Measurements from ENCODE around the gene FGF6. TPM values are rescaled to one million over a fixed set of nuclear protein-coding genes. Genes with fewer than 3 reads are reported as not detected.

FGF6 gene
- total RNA-seq, 1 donor from 2014 or later = not detected

DNA sequence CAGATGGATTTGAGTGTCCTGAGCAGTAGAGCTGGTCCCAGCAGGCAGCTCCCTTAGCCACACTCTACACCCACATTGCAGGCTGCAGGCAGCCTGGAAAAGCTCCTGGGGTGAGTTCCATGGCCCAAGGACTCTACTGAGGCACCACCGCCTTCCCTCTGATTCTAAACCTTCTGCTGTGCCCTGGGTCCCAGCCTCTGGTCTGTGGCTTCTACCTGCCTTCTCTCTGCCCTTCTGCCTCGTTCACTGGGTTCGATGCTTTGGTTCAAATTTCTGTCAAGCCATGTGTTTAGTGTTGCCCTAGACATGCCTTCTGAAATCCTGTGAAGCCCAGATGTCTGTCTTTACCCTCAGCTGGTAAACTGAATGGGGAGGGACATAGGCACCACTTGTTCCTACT is 1.5 kb upstream of the FGF6 start:
- no peak for DNase-seq (ENCODE audit: low read depth)

DNA sequence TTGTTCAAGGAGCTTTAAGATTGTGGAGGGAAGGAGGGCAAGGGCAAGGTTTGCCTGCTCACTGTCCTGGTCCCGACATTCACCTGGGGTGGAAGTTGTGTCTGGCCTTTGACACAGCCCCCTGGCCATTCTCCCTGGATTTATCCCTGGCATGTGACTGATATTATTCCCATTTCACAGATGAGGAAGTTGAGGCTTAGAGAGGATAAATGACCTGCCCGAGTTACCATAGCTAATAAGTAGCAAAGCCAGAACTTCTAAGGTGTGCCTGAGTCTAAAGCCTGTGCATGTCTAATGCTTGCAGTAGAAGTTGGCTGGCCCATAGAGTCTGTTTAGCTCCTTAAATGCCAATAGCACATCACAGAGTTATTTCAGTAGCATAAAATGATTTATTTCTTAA is 720 bp upstream of the FGF6 start:
- DNase-seq (ENCODE audit: low read depth) = no peak

DNA sequence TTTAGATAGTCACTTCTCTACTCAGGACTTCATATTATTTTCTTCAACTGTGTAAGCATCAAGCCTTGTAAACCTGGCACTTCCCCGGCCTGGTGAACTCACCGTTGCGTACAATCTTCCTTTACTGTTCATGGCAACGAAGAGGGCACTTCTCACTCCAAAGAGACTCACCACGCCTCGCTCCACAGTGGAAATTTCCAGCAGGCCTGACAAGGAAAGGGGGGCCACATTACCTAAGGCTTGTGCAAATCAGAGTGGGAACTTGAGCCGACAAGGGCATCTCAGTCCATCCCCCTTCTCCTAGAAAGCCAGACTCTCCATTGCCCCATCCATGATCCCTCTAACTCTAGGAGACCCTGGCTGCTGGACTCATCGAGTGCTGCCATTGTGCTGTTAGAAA is 1.6 kb downstream of the FGF6 start:
- no peak for DNase-seq (ENCODE audit: low read depth)

DNA sequence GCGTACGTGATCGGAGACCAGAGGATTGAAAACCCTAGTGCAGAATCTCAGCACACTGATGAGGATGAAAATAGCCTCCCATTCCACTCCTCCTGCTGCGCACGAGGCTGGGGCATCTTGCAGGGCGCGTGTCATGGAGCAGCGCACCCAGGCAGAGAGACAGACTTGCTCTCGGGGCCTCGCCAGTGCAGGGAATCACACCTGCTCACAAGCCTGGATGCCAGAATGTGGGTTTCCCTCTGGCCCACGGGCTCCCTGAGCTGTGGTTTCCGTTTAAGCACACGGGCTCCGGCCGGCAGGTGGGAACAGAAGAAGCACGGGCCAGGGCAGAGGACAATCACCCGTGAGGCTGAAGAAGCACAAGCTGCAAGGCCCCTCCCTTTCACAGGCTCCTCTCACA is 2.0 kb downstream of the FGF6 start:
- no peak for DNase-seq (ENCODE audit: low read depth)

DNA sequence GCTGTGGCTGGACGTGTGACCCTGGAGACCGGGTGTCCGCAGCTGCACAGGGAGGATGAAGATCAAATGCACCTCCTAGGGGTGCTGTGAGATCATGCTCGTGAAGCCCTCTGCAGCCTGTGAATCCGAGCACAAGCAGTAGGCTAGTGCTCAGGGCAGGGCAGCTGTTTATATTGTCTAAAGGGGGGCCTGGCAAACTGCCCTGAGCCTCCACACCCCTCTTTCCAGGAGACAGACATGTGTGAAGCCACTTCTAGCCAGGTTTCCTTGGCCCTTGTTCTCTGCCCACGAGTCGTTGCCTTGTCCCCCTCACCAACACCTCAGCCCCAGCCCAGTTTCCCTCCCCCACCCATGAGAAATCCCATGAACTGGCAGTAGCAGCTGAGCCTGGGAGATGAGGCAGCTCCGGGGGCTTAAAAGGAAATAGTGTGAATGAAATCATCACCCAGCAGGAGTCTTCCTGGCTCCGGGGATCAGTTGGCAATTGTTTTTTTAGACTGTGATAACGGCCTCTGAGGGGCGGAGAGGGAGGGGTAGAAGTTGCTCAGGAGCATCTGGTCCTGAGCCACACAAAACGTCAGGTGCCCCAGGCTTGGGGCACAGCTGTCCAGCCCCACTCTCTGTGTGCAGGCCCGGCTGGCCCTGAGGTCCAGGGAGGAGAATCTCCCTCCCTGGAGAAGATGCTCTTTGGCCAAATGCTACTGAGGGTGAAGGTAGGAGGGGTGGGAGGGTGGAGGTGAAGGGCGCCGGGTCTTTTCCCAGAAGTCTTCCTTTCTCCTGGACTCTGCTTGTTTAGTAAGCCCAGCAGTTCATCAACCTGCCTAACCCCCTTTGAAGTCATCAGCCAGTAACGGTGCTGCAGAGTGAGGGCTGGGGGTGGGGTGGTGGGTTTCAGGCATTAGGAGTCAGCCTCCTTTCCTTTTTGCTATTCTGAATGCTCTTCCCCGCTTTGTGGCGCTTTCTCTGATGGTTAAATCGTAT is 4.0 kb downstream of the FGF6 start:
- DNase-seq (ENCODE audit: low read depth) = no peak

DNA sequence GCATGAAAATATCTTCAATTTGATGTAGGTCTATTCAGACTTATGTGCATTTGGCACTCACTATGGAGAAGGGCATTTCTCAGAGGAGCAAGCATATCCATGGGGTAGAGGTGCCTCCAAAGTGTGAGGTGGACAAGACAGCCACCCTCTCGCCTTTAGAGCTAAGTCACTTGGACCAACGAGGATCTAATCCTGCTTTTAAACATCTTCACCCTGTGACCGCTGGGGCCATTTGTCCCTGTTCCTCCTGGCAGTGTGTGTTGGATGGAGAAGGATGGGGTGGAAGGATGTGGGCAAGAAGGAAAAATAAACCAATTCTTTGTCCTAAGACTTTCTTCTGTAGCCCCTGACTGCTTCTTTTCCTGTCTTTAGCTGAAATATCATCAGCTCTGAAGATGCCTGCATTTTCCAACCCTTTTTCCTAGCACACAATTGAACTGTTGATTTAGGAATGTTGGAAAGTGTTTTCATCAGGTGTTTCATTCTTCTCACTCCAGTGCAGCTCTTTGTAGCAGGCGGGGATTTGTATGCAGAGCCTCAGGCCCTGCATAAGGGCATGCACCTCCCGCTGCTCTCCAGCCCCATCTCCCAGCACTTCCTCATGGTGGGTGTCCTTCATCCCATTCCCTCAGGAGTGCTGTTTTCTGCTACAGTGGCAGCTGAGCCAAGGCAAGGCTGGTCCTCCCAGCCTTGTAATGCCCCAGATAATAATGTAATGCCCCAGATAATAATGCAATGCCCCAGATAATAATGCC is 5.3 kb downstream of the FGF6 start:
- DNase-seq (ENCODE audit: low read depth) = no peak

DNA sequence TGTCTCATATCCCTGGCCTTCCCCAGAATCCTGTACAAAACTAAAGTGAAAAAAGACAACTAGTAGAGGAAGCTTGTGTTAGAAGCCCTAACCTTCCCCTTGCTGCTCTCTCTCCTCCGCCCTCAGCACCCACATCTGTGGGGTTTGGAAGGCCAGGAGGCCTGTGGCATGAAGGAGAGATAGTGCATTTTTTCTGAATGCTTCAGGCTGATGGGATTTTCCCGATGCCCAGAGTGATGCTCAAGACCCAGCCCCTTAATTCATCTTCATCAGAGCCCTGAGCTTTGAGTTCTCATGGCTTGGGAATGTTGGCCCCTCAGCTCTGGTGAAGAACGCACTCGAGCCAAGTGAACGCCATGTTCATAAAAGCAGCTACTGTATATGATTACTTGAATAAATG is 5.9 kb downstream of the FGF6 start:
- DNase-seq (ENCODE audit: low read depth) = no peak

DNA sequence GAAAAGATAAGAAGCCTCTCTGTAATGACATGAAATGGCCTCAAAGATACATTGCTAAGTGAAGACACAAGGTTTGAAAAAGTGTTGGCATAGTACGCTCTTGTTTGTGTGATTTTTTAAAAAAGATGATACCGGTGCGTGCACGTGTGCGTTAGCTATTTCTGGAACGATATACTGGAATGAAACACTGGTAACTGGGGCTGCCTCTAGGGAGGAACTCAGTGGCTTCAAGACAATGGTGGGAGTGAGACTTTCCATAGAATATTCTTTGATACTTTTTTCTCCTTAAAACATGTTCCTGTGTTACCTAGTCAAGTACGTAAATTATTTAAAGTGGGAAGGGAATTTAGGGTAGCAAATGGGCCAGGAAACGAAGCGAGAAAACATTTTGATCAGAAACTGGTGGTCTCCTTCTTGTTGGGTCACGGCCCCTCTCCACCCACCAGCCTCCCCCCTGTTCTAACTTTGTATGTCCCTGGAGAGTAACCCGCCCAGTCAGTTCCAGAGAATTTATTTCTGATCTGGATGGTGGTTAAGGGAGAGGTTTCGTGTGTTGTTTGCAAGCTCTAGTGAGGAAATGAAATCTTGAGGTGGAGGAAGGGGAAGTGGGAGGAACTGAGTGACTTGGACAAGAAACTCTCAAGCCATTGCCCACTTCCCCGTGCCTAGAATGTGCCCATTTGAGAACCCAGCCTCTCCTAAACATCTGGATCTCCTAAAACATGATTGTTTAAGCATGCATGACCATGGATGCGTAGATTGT is 6.6 kb downstream of the FGF6 start:
- no peak for DNase-seq (ENCODE audit: low read depth)

DNA sequence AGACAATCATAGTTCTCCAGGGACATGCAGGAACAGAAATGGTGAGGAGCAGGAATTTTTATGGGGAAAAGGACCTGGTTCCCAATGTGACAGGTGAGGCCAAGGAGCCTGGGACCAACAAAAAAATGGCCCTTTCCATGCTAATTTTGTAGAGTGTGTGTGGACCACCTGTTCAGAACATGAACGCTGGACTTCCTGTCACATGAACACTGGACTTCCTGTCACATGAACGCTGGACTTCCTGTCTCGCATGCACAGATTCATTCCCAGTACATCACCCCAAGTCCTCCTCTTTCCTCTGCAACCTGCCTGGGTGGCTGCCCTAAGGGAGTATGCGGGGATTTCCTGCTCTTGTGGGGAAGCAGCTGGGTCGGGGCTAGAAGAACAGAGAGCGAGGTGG is 10.1 kb downstream of the FGF6 start:
- no peak for DNase-seq (ENCODE audit: low read depth)

DNA sequence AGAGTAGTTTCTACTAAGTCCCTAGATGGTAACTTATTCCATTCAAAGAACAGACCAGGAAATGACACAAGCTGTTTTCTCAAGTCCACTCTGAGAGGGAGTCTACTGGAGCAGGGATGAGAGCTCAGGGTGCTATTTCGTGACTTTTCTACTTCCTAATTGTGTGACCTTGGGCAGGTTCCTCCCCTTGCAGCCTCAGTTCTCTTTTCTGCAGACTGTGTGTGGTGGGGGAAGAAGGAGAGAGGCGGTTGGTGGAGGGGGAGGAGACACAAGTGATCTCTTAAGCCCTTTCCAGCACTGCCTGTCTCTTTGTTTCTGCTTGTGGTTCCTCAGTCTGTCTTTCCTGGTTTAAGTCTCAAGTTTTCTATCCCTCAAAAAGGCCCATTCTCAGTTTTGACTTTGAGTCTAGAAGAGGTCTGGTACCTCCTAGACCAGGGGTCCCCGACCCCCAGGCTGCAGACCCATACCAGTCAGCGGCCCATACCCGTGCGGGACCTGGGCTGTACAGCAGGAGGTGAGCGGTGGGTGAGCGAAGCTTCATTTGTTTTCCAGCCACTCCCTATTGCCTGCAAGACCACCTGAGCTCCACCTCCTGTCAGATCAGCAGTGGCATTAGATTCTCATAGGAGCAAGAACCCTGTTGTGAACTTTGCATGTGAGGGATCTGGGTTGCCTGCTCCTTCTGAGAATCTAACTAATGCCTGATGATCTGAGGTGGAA is 10.7 kb downstream of the FGF6 start:
- no peak for DNase-seq (ENCODE audit: low read depth)

DNA sequence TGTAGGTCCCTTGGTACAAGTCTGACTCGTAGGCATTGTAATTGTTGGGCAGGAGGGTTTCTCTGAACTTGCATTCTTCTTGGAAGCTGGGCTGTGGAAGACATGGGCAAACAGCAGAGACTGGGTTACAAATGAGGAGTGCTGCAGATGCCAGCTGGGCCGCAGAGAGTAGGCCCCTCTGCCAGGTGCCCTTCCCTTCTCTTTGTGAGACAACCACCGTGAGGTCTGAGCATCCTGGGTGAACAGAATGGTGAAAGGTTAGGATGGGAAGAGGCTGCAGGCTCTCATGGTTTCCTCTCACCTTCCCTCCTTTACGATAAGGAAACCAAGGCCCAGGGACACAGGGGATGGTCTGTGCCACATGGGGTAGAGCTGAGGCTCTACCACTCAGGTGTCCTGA is 11.3 kb downstream of the FGF6 start:
- DNase-seq (ENCODE audit: low read depth) = no peak

DNA sequence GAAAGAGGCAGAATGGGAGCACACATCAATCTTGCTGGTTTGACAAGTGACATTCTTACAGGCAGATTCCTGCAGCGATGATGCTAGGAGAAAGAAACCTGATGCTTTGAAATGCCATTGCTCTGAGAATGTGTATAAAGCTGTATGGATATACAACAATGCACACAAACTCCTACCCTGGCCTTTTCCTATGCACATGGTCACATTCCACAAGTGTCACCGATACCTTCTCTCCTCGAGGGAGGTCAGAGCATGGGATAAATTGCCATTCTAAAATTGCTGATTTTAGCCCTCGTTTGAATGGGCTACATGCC is 11.9 kb downstream of the FGF6 start:
- DNase-seq (ENCODE audit: low read depth) = no peak

DNA sequence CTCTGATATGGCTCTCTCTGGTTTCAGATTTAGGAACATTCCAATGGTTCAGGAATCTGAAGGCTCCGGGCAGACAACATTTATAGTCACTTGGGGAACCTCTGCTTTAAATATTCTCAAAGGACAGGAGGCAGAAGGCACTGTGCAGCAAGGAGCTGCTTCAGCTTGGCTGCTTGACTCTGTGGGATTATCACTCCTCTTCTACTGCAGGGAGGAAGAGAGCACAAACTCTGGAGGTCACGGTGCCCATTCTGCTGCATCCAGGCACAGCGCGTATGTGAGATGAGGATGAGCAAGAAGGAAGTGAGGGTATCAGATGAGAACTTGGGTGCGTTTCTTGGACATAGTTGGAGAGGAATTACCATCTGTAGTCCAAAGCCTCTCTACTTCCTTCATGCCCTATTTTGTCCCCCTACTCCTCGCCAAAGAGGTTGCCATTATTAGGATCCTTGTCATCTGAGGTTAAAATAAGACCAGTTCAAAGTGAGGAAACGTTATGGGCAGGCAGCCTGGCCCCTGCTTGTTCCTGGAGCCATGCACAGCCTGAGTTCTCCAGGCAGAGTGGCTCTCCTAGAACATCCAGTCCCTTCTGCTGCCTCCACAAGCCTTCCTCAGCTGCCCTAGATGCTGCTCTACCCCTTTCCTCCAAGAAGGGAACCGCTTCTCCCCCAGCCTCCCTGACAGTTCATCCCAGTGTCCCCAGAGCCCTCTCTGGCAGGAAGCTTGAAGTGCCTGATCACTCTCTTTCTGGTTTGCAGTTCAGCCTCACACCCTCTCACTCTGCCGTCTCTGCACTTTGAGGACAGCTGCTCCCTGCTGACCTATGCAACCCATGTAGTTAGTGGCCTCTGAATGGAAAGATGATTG is 12.5 kb downstream of the FGF6 start:
- no peak for DNase-seq (ENCODE audit: low read depth)

DNA sequence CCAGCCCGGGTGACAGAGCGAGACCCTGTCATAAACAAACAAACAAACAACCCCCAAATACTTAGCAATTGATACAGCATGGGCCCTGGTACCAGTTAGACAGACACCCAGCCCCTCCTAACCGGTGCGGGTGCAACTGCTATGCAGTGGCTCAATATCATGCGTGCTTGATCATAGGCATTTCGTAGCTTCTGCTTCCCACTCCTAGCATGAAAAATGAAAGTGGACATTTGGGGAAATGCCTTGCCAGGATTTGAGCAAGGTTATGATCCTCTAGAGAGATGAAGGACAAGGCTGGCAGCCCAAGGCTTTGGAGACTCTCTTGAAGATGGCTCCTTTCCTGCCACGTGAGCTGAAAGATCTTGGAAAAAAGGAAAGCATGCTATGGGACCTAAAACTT is 13.7 kb downstream of the FGF6 start:
- DNase-seq (ENCODE audit: low read depth) = no peak

DNA sequence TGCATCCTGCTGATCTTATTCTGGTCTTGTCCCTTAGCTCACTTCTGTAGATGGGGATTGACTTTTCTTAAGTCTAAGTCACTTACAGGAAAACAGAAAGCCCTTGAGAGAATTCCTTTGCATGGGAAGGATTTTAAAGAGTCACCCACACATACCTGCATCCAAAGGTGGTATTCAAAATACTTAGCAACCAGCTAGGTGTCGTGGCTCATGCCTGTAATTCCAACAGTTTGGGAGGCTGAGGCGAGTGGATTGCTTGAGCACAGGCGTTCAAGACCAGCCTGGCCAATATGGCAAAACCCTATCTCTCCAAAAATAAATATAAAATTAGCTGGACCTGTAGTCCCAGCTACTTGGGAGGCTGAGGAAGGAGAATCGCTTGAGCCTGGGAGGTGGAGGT is 14.2 kb downstream of the FGF6 start:
- DNase-seq (ENCODE audit: low read depth) = no peak

DNA sequence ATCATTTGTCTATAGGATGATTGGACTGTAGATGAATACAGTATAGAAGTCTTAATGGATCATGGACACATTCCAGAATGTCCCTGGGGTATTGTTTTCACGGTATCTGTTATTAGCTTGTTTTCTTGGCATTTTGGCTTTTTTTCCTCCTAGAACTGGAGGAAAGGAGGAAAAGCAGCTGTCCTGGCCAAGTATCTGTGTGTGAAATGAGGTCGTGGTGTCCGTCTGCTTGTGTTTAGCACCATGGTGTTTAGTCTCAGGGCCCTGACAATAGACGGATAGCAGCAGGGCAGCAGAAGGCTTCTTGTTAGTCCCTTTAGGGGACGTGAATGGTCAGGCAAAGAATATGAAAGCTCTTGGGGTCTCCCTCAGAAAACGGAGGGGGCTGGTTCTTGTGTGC is 21.2 kb downstream of the FGF6 start:
- no peak for DNase-seq (ENCODE audit: low read depth)

DNA sequence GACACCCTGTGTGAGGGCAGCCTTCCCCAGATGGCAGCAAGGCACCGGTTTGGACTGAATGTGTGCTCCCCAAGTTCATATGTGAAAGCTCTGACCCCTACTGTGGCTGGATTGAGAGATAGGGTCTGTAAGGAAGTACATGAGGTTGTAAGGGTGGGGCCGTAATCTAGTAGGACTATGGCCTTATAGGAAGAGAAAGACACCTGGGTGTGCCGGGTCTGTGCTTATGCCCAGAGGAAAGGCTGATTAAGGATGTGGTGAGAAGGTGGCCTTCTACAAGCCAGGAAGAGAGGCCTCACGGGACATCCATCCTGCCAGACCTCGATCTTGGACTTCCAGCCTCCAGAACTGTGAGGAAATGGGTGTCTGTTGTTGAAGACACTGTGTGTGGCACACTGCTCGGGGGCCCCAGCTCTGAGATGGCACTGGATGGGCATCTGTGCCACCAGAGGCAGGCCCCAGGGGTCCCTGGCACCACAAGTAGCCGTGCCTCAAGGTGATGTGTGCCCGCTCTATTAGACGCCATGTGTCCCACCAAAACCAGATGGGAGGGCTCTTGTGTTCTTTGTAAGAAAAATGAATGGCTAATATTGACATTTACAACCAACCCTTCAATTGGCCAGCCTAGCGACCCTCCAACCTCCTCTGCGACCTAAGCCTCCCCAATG is 22.0 kb downstream of the FGF6 start:
- no peak for DNase-seq (ENCODE audit: low read depth)

DNA sequence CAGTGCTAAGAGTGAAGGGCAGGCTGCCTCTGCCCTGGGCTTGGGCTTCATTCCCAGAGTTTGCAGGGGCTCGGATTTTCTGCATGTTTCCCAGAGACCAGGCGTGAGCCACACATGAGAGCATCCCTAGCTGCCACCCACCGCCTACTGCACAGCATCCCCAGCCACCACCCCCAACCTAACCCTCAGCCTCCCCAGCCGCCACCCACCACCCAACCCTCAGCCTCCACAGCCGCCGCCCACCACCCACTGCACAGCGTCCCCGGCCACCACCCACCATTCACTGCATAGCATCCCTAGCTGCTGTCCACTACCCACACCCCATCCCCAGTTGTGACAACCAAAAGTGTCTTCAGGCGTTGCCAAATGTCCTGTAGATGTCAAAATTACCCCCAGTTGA is 22.6 kb downstream of the FGF6 start:
- DNase-seq (ENCODE audit: low read depth) = no peak

DNA sequence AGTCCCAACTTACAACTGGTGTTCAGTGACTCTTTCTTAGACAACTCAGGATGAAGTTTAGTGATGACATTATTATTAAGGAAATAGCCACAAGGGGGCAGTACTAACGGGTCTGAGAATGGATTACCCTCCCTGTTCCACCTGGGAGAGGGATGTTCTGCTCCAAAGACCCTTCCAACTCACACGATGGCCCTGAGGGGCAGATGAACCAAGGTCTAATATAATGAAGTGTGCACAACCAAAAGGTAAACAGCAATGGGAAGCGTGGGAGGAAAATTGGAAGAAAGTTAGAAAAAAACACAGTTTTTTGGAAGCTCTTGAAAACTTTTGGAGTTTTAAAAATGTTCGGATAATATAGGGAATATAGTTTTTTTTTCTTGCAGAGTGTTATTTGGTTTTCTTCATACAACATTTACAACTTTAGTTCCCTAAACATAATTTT is 24.0 kb downstream of the FGF6 start:
- peak; percentile 18 for DNase-seq (ENCODE audit: low read depth)

DNA sequence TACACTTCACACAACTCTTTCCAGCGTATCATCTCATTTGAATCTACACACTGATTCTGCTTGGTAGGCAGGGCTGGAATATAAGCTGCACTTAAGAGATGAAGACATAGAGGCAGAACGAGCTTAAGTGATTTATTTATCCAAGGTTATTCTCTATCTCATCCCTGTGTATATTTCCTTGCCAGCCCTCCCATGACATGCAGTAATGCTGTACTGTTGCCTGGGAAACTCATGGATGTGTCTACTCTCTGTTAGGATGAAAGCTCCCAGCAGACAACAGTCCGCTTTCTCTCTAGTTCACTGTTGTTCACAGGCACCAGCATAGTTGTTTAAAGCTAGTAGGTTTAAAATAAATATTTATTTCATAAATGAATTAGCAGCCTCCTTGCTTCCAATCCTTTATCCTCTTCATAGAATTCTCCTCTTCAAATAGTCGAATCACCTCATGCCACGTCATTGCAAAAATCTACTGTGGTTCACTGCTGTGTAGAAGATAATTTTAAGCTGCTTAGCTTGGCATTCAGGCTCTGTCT is 25.4 kb downstream of the FGF6 start:
- no peak for DNase-seq (ENCODE audit: low read depth)
